NCI-H1436 (cell line): ENCODE data around the gene CTCFL.

Source experiments
- DNase-seq: peaks from one replicate; lab custom pipeline; 2025; lab: John Stamatoyannopoulos, UW

CTCFL gene

DNA sequence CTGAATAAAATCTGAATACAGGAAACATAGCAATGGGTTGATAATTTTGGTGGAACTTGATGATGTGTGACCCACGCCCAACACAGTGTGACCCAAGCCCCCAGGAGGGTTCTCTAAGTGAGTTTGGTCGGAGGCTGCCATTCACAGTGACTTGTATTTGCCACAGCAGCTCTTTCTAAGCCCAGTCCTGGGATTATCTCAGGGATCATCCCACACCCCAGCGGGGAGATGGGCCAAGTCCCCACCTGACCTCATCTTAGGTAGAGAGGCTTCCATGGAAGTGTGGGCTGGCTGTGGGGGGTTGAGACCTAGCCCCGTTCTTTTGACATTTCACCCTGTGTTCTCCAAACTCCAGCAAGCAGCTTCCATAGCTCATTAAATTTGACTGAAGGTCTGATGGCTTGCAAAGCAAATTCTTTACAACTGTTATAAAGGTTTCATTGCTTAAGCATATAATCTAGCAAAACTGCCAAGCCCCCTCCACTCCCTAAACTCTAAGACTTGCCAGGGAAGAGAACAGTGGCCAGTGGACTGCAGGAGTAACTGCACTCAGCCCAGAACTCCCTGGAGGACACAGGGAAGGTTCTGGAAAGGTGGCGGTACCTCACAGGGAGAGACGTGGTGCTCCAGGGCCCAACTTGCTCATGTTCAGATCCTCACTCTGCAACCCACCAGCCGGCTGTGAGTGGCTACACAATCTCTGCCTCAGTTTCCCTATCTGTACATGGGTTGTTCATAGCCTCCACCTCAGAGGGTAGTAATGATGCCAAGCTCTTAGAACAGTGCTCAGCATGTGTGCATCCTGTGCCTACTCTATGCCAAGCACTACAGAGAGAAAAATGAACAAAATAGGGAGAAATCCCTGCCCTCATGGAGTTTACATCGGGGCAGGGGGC lies 35.0 kb upstream of the CTCFL start:
- DNase-seq, result no peak

DNA sequence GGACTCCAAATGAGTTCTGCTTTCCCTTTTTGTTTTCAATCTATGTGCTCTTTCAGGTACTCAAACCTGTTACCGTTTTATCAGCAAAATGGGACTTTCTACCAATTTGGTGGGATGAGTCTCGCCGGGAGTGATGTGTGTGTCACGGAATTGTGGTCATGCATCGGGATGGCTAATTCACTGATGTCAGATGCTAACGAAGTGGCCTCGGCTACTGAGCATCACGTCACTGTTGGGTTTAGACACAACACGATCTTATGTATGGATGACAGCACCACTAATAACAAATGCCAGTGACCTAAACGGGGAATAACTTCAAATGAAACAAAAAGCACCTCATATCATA lies 34.3 kb upstream of the CTCFL start:
- no peak for DNase-seq

DNA sequence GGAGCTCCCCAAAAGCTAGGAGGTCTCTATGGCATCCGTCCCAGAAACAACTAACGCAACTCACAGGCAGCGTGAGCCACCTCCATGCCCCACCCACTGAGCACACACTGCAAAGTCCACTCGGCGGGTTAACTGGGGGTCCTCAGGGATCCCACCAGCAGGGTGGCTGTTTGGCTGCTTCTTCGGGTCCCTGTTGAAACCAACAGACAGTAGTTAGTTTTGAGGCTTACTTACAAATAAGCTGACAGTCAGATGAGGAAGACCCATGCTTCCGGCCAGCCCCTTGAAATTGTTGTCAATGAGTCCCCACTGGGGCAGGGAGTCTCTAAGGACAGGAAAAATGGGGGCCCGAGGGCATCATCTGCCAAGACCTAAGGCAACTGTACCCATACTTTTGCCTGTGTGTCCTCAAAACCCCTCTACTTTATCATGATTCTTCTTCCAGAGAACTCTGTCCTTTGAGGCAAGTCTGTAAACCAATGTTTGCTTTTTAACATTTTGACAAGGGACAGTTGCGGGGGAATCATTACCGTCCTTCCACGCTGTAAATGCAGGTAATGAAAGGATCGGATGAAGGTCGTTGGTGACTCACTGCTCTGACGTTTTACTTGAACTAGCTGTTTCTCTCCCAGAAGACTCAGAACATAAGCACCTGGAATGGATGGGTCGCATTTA lies 33.8 kb upstream of the CTCFL start:
- no peak for DNase-seq

- no peak for DNase-seq
Observed at GRCh38 chr20:57557926-57558613, 33.1 kb upstream of the CTCFL start.

GRCh38 chr20:57556980-57557274 lies 32.0 kb upstream of the CTCFL start:
- no peak for DNase-seq

DNA sequence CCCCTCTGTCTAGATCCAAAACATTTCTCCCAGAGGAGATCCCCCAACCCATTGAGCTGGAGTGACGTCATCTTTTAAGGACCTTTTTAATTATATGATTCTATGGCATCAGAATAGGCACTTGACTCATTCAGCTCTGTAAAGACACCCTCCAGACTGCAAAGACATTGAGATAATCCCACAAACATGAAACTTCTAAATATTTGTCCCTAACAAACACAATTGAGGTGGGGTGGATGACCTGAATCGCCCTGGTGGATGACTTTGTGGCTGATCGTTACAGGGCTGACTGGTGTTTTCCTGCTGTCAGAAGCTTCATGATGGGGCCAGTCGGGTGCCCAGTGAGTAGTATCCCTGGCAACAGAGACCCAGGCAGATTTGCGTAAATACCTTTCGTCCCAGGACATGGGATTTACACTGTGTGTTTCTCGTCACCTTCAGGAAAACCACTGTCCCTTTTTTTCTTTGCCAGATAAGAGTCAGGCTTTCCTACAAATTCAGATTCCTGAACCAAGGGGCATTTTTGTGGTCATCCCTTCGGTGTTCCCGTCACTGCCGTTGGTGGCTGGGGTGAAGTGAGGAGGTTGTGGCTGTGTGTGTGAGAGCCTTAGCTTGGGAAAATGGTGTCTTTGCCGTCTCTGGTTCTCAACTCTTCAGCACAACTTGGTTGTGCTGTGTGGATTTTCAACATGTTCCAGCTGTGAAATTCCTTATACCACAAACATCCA lies 30.7 kb upstream of the CTCFL start:
- peak; percentile 14 for DNase-seq

- DNase-seq, result peak; percentile 86
Observed at GRCh38 chr20:57553376-57554018, 28.6 kb upstream of the CTCFL start.

GRCh38 chr20:57552471-57552870 lies 27.5 kb upstream of the CTCFL start:
- no peak for DNase-seq

GRCh38 chr20:57548177-57549058 lies 23.5 kb upstream of the CTCFL start:
- DNase-seq, result no peak

- DNase-seq, result no peak
Observed at GRCh38 chr20:57546956-57547649, 22.2 kb upstream of the CTCFL start.

GRCh38 chr20:57545927-57546662 lies 21.2 kb upstream of the CTCFL start:
- DNase-seq, result no peak

DNA sequence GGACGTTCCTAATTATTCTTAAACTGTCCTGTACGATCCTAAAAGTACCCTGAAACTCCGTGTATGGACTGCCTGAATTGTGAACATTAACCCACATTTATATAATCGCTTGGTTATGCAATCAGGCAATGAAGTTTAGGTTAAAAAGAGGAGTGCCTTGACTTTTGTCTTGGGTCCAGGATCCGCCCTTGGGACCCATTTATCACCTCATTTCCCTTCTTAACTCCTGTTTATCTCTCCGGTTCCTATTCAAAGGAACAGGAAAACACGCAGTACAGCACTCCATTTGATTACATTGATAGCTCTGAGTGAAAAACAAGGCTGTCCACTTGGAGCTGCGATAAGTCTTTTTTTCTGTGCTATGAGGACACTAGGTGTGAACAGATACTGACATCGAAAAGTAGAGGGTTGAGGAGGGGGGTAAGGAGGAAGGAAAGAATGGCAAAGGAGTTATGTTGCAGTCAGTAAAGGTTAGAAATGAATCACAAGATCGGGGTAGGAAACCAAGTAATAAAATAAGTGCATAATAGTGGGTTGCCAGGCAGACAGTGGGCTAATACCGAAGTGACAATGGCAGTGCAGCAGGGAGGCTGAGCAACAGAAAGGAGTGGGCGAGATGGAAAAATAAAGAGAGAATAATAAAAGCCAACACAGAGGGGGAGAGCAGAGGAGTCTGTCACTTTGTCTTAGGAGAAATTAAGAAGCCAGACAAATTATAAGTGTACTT lies 20.1 kb upstream of the CTCFL start:
- no peak for DNase-seq

- DNase-seq, result no peak
Observed at GRCh38 chr20:57543754-57544153, 18.8 kb upstream of the CTCFL start.

- no peak for DNase-seq
Observed at GRCh38 chr20:57540890-57541580, 16.1 kb upstream of the CTCFL start.

DNA sequence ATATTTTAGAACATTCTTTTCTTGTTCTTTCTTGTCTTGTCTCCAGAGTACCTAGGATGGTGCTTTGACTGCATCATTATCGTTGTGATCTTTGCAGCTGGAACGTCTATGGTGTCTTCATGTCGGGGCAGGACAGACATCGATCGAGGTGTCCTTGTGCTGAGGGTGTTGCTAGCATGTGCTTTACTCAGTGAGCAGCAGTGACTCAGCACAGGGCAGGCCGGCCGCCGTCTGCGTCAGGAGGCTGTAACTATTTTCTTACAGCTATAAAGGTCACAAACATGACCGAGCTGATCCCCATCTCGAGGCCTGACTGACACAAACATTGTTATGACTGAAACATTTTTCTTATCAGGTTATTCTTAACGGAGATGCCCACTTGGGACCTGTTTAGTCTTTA lies 14.9 kb upstream of the CTCFL start:
- no peak for DNase-seq

DNA sequence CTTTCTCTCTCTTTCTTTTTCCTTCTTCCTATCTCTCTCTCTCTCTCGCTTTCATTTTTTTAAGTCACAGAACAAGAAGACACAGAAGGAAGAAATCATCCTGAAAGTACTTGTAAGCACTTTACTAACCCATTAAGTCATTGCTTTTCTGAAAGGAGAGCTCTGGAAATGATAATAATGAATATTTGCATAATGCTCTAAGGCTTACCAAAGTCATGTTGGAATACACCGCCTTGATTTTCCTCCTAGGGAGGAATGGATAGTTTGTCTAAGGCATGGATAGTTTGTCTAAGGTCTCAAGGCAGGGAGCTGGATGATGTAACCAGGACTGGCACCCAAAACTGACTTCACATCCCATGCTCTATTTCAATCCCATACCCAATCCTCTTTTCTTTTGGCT lies 12.9 kb upstream of the CTCFL start:
- DNase-seq, result no peak

DNA sequence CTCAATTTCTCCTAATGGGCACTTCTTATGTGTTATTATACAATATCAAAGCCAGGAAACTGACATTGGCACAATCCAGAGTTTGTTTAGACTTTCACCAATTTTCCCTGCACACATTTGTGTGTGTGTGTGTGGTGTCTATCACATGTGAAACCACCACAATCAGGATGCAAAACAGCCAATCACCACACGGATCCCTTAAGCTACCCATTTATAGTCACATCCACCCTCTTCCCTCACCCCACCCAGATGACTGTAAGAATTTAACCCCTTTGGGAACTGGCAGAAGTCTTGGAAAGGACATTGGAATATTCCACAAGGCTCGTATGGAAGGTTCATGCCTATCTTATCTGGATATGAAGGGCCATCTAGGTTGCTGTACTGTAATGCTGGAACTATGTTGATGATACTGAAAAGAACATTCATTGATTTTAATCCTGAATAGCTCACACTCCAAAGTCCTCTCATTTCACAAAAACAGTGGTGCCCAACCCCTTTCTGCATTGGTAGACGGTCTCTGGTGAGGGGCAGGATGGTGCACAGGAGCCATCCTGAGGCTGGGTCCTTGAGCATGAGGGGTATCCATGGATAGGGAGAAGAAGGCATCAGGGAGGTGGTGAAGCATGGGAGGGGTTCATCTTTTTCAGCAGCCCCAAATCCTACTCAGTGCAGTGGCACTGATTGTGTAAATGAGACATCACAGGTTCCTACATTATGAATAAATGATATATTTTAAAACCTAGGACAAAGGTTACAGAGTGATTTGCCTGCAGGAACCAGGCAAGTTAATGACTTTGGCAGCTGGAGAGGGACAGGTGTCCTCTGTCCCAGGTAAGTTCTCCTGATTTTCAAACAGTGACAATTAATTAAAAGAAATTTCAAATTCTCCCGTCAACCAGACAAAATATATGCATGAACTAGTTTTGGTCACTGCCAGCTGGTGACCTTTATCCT lies 12.1 kb upstream of the CTCFL start:
- no peak for DNase-seq
